ENCODE data around the gene COL21A1. TPM values are rescaled to one million over a fixed set of nuclear protein-coding genes. Genes with fewer than 3 reads are reported as not detected.

Gene COL21A1
- total RNA-seq, 4 donors from 2014 or later = 0.47 to 0.67 TPM; not detected in 2

GRCh38 chr6:56058636-56059035 lies 188.7 kb downstream of the COL21A1 start:
- H3K27me3 ChIP-seq = no peaks in the 10 kb centered on the region
- TF ChIP-seq POLR2A (IDR thresholded peaks at IDR 0.05) = no peak
- no peak for TF ChIP-seq CTCF (IDR thresholded peaks at IDR 0.05)
- no peaks in the 10 kb centered on the region for H3K36me3 ChIP-seq
- no peaks in the 10 kb centered on the region for H3K4me1 ChIP-seq
- no peak overlapping the region for H3K27ac ChIP-seq
- H3K4me3 ChIP-seq = no peak overlapping the region
- H3K9me3 ChIP-seq = no peaks in the 10 kb centered on the region
- no peak for DNase-seq

- DNase-seq = no peak
- no peaks in the 10 kb centered on the region for H3K36me3 ChIP-seq
Measured at GRCh38 chr6:56055081-56055704, 192.2 kb downstream of the COL21A1 start.

DNA sequence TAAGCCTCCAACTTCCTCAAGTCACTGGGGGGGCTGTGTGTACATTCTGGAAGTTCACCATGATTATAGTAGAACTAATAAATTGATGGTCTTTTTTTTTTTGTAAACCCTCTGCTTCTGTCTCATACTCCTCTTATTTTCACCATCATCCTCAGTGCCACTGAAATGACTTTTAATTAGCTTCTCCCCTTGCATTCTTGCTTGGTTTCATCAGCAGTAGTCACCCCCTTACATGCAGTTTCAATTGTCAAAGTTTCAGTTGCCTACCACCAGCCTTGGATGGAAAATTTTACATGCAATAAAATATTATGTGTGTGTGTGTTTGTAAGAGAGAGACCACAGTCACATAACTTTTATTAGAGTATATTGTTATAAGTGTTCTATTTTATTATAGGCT lies 196.2 kb downstream of the COL21A1 start:
- Histone ChIP-seq H3K36me3 (no peaks in the 10 kb centered on the region), H3K4me1 (no peaks in the 10 kb centered on the region), H3K27ac (no peak overlapping the region), H3K27me3 (no peaks in the 10 kb centered on the region), H3K4me3 (no peak overlapping the region), H3K9me3 (no peaks in the 10 kb centered on the region)
- no peak for TF ChIP-seq CTCF (IDR thresholded peaks at IDR 0.05)
- no peak for TF ChIP-seq POLR2A (IDR thresholded peaks at IDR 0.05)
- no peak for DNase-seq

More at GRCh38 chr6:56055081-56055704, 192.2 kb downstream of the COL21A1 start:
- no peaks in the 10 kb centered on the region for H3K4me1 ChIP-seq
- H3K27ac ChIP-seq = no peak overlapping the region
- no peaks in the 10 kb centered on the region for H3K27me3 ChIP-seq
- H3K9me3 ChIP-seq = no peaks in the 10 kb centered on the region
- no peak for TF ChIP-seq CTCF (IDR thresholded peaks at IDR 0.05)
- no peak overlapping the region for H3K4me3 ChIP-seq

DNA sequence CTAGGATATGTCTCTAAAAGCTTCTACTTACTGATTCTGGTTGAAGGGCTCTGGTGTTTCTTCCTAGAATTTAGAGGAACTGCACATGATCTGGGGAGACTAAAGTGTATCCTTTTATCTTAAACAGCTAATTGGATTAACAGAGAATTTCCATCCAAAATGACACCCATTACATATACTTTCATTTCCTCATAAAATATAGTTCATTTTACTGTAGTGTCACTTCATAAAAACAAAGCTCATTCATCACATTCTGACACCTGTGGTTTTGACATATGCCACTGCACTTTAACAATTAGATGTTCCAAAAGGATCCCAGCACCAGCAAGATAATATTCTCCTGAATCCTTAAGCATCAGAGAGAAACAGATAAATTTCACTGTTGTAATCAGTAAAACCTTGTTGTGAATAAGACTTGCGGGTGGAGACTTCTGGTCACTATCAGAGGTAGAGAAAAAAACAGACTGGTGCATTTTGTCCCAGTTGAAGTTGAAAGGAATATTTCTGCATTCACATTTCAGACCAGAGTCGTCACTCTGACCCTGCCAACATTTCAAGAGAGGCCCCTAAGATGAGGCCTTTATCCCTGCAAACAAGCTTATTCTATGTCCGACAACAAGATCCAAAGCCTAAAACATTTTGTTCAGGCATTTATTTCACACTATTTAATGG lies 196.7 kb downstream of the COL21A1 start:
- Histone ChIP-seq H3K4me1 (no peaks in the 10 kb centered on the region), H3K27ac (no peak overlapping the region)
- TF ChIP-seq CTCF (IDR thresholded peaks at IDR 0.05) (no peak), POLR2A (IDR thresholded peaks at IDR 0.05) (no peak)

GRCh38 chr6:56048601-56049000 lies 198.8 kb downstream of the COL21A1 start:
- no peak overlapping the region for H3K4me3 ChIP-seq
- no peak for TF ChIP-seq CTCF (IDR thresholded peaks at IDR 0.05)
- TF ChIP-seq POLR2A (IDR thresholded peaks at IDR 0.05) = no peak
- no peaks in the 10 kb centered on the region for H3K9me3 ChIP-seq
- no peaks in the 10 kb centered on the region for H3K4me1 ChIP-seq
- no peak for DNase-seq
- no peak overlapping the region for H3K27ac ChIP-seq
- H3K27me3 ChIP-seq = no peaks in the 10 kb centered on the region
- H3K36me3 ChIP-seq = no peaks in the 10 kb centered on the region

More for the DNA sequence above, 196.7 kb downstream of the COL21A1 start:
- no peaks in the 10 kb centered on the region for H3K27me3 ChIP-seq
- H3K36me3 ChIP-seq = no peaks in the 10 kb centered on the region
- no peak for DNase-seq
- no peaks in the 10 kb centered on the region for H3K9me3 ChIP-seq
- no peak overlapping the region for H3K4me3 ChIP-seq
